HepG2 (cell line): ENCODE data around the gene GPR137. TPM values are rescaled to one million over a fixed set of nuclear protein-coding genes. Genes with fewer than 3 reads are reported as not detected.
A peak's percentile ranks its signal among the peaks of the same experiment; 100 is the strongest.

Experiments used
- ATAC-seq: fragments of 200-7000 bp; cut with Tn5 transposase; 3 replicates; pipeline ENCODE4 v1.9.1; 2020; ENCODE audit warnings: mild to moderate bottlenecking, moderate library complexity
- BruUV-seq: library from RNA; stranded (reverse); fragments of 400-500 nt; replicated peaks from 2 replicates; lab custom pipeline; 2021; lab: Mats Ljungman, UMichigan
- CTCF ChIA-PET: fragments of 300-600 bp; formaldehyde crosslinking; extraction: SDS; loops from one replicate; lab custom pipeline; 2021; ENCODE audit warnings: low total read pairs, inconsistent platforms, low intra/inter-chr PET ratio; lab: Yijun Ruan, JAX
- POLR2A ChIA-PET: fragments of 350-600 bp; sonication (Branson Sonifier 250); formaldehyde crosslinking; loops from one replicate; lab custom pipeline; 2020; ENCODE audit warnings: antibody characterized with exemption, inconsistent platforms; lab: Yijun Ruan, JAX
- DNase-seq: peaks from one replicate; pipeline ENCODE4 v3.0.0-alpha.2; 2015; ENCODE audit warnings: low spot score
- FAIRE-seq: peaks from 3 replicates; lab custom pipeline; 2011; peaks lifted over from hg19 to GRCh38; lab: Jason Lieb, UNC
- H2AFZ ChIP-seq: one replicate; pipeline ENCODE4 v1.6.1; 2011; ENCODE audit warnings: low read length, inconsistent platforms
- H3K27ac ChIP-seq: fragments of 300-600 bp; 3 replicates; pipeline ENCODE4 v1.8.0; 2011; ENCODE audit warnings: mixed run types, mild to moderate bottlenecking, mixed read lengths, low read length, inconsistent platforms; ENCODE audit not compliant: insufficient read depth; ENCODE audit errors: extremely low read length
- H3K27me3 ChIP-seq, 2 experiments: fragments of 200-600 bp in 1 of 2; 2 replicates in 1 of 2; 3 replicates in 1 of 2; pipeline versions ENCODE4 v1.6.0 to v1.8.0; 2011; ENCODE audit warnings: low read length in 2 of 2, mild to moderate bottlenecking in 2 of 2, moderate library complexity in 2 of 2, inconsistent platforms in 1 of 2; ENCODE audit not compliant: insufficient read depth in 2 of 2, control insufficient read depth in 1 of 2
- H3K36me3 ChIP-seq, 2 experiments: fragments of 200-600 bp in 1 of 2; replicated peaks in 1 of 2; 2 replicates in 1 of 2; 3 replicates in 1 of 2; pipeline versions ENCODE4 v1.5.1 to v1.8.0; 2011; ENCODE audit warnings: low read length in 2 of 2, inconsistent platforms in 1 of 2; ENCODE audit not compliant: insufficient read depth in 2 of 2, control insufficient read depth in 1 of 2
- H3K4me1 ChIP-seq: 2 replicates; pipeline ENCODE4 v1.5.1; 2012; ENCODE audit warnings: low read length, inconsistent platforms; ENCODE audit not compliant: insufficient read depth
- H3K4me2 ChIP-seq: 2 replicates; pipeline ENCODE4 v1.6.0; 2011; ENCODE audit warnings: low read depth, low read length, inconsistent platforms
- H3K4me3 ChIP-seq, 3 experiments: fragments of 200-600 bp in 1 of 3; sonication (generic), shearing (Covaris generic) in 1 of 3; replicated peaks in 1 of 3; 2 replicates each; pipeline ENCODE4 v1.5.1; 2011 to 2016; ENCODE audit warnings: low read length in 3 of 3, inconsistent platforms in 2 of 3, low read depth in 2 of 3, mild to moderate bottlenecking in 2 of 3, control low read depth in 1 of 3, mixed read lengths in 1 of 3; ENCODE audit not compliant: insufficient read depth in 1 of 3
- H3K79me2 ChIP-seq: one replicate; pipeline ENCODE4 v1.6.1; 2011; ENCODE audit warnings: low read length, inconsistent platforms; ENCODE audit not compliant: insufficient read depth
- H3K9ac ChIP-seq: 2 replicates; pipeline ENCODE4 v1.6.0; 2011; ENCODE audit warnings: mild to moderate bottlenecking, low read depth, low read length, inconsistent platforms; ENCODE audit not compliant: insufficient read depth
- H3K9me3 ChIP-seq: 2 replicates; pipeline ENCODE4 v1.5.1; 2012; ENCODE audit warnings: mild to moderate bottlenecking, low read length
- H4K20me1 ChIP-seq: 2 replicates; pipeline ENCODE4 v1.6.0; 2011; ENCODE audit warnings: inconsistent platforms, mild to moderate bottlenecking, low read length, moderate library complexity; ENCODE audit not compliant: insufficient read depth
- ASH2L ChIP-seq: fragments of 300-600, 200-600 bp; sonication (generic); IDR thresholded peaks from 2 replicates; pipeline ENCODE4 v1.7.0; 2017; ENCODE audit warnings: low read depth, mild to moderate bottlenecking, moderate library complexity, mixed read lengths, low read length; ENCODE audit not compliant: insufficient read length
- BRCA1 ChIP-seq: sonication (generic); formaldehyde crosslinking; IDR thresholded peaks from 2 replicates; pipeline ENCODE4 v1.4.0; 2020; ENCODE audit warnings: missing genetic modification reagents
- HNF1A ChIP-seq, 2 experiments: sonication (generic) in 1 of 2; formaldehyde crosslinking in 1 of 2; IDR thresholded peaks; 2 replicates each; pipeline versions ENCODE4 v1.4.0 to v1.6.1; 2016 to 2020; ENCODE audit warnings: borderline replicate concordance in 1 of 2, low read depth in 1 of 2, mild to moderate bottlenecking in 1 of 2, missing genetic modification reagents in 1 of 2
- HOXA7 ChIP-seq: sonication (generic); formaldehyde crosslinking; IDR thresholded peaks from 2 replicates; pipeline ENCODE4 v1.8.1; 2022; ENCODE audit warnings: mild to moderate bottlenecking, missing genetic modification reagents, moderate library complexity
- MXD3 ChIP-seq: IDR thresholded peaks from 2 replicates; pipeline ENCODE4 v1.6.1; 2016; ENCODE audit warnings: mild to moderate bottlenecking, missing biosample characterization, missing genetic modification reagents
- POGZ ChIP-seq: sonication (generic); formaldehyde crosslinking; IDR thresholded peaks from 2 replicates; pipeline ENCODE4 v1.4.0; 2020; ENCODE audit warnings: mild to moderate bottlenecking, missing genetic modification reagents
- RBM39 ChIP-seq: fragments of 200-400 bp; formaldehyde crosslinking; IDR thresholded peaks from one replicate; pipeline ENCODE4 v1.6.1; 2018; ENCODE audit warnings: antibody characterized with exemption, mild to moderate bottlenecking, low read depth, low read length; ENCODE audit not compliant: poor library complexity, severe bottlenecking
- ZNF432 ChIP-seq: sonication (generic); formaldehyde crosslinking; IDR thresholded peaks from 2 replicates; pipeline ENCODE4 v1.5.0; 2020; ENCODE audit warnings: missing genetic modification reagents, mild to moderate bottlenecking, borderline replicate concordance
- ZNF589 ChIP-seq: sonication (generic); formaldehyde crosslinking; conservative IDR thresholded peaks from 2 replicates; pipeline ENCODE4 v1.8.0; 2022; ENCODE audit warnings: mild to moderate bottlenecking, moderate library complexity, missing genetic modification reagents
- ZNF646 ChIP-seq: sonication (generic); formaldehyde crosslinking; IDR thresholded peaks from 2 replicates; pipeline ENCODE4 v1.9.0; 2021; ENCODE audit warnings: mild to moderate bottlenecking, missing genetic modification reagents
- WGBS: methylation state at CpG from one replicate; pipeline ENCODE4 v1.1.6; 2017; ENCODE audit warnings: low lambda C conversion rate; 5-methylcytosine and 5-hydroxymethylcytosine counted together
- in situ Hi-C: cut with HindIII; loops from 2 replicates; pipeline ENCODE4 v1.10.0; 2017; ENCODE audit warnings: low pct_unique_long_range_greater_than_20kb; ENCODE audit not compliant: extremely low pct_ligation_motif_present
- intact Hi-C: fragments of 100-400 bp; cut with micrococcal nuclease; formaldehyde crosslinking; loops from one replicate; pipeline ENCODE4 v1.10.0; 2022; ENCODE audit not compliant: unreplicated experiment
- polyA plus RNA-seq, 8 experiments: library from polyadenylated mRNA; depleted of rRNA in 3 of 8; stranded (reverse) in 7 of 8; unstranded in 1 of 8; fragments of >200 nt; fragmentation: Illumina TruSeq in 4 of 8; extraction: Trizol in 4 of 8; gene quantifications; 2 replicates each; pipeline versions ENCODE4 v1.2.1 to v1.2.3, GENCODE V29; 2011 to 2016; ENCODE audit warnings: low read depth in 4 of 8, missing spikeins in 1 of 8, mixed read lengths in 1 of 8; ENCODE audit not compliant: insufficient read depth in 1 of 8
- total RNA-seq, 5 experiments: library from RNA; depleted of rRNA; stranded (reverse); fragments of >200 nt; fragmentation: Illumina TruSeq; extraction: Trizol; gene quantifications; 2 replicates each; pipeline ENCODE4 v1.2.3, GENCODE V29; 2016; ENCODE audit warnings: low read depth in 1 of 5

The GPR137 gene
- total and polyA plus RNA-seq, 2 of the 13 experiments (the other 11 are each of a cell fraction or from before 2014, with no cell fraction given), result 8.5 to 13.2 TPM

- in situ Hi-C loops, result no loop called here
- FAIRE-seq (peak; percentile 99), DNase-seq (peak; percentile 99), ATAC-seq (peak; percentile 85)
- H3K4me2 ChIP-seq, result peak overlapping the region; percentile 95
- intact Hi-C loops, result loop anchor here (2.0 kb wide), 3 partner anchors 15 to 35 kb away; partner anchors contain the start of genes BAD, ESRRA, GPR137 and PLCB3
- no peaks in the 10 kb centered on the region for H3K9me3 ChIP-seq
- POLR2A ChIA-PET, result interaction anchor here (0.8 to 5.9 kb wide), 25 partner anchors 9 to 87 kb away, joined by 3 to 113 read pairs (median 6); partner anchors contain the start of genes BAD, ESRRA, FERMT3 and FKBP2
- BruUV-seq, result TSS peak; percentile 75
- peak overlapping the region; percentile 95 for H3K27ac ChIP-seq
- H3K4me3 ChIP-seq, result peak overlapping the region; percentile 71 to 90 (median 89)
- no peak overlapping the region for H2AFZ ChIP-seq
- H3K4me1 ChIP-seq, result peaks cover 38% of the 10 kb centered on the region
- H3K36me3 ChIP-seq, result no peaks in the 10 kb centered on the region; a peak in 2 of 5 replicates
- WGBS, result 1% methylated on average over 16 of the region's 58 CpGs
- H3K27me3 ChIP-seq, result no peaks in the 10 kb centered on the region
- peak overlapping the region; percentile 87 for H3K9ac ChIP-seq
- peaks cover 14% of the 10 kb centered on the region for H3K79me2 ChIP-seq
- CTCF ChIA-PET, result no interaction called here
- H4K20me1 ChIP-seq, result no peaks in the 10 kb centered on the region
- TF ChIP-seq HNF1A (IDR thresholded peaks at IDR 0.05; ENCODE audit: low read depth) (peak; percentile 38; the same call in 1 of the 2 replicates), HNF1A (CRISPR knock-in tag; IDR thresholded peaks at IDR 0.05; ENCODE audit: borderline replicate concordance) (no peak; the same call in 1 of the 2 replicates), ZNF646 (CRISPR knock-in tag) (no peak; the same call in 1 of the 2 replicates), RBM39 (peak; percentile 77), ZNF432 (CRISPR knock-in tag) (no peak), ASH2L (peak; percentile 63), BRCA1 (CRISPR knock-in tag) (0 out of 2 replicates have a peak, but pooled peaks have one; percentile 28), HOXA7 (CRISPR knock-in tag) (no peak), MXD3 (CRISPR knock-in tag) (peak; percentile 70; the same call in 1 of the 2 replicates), POGZ (CRISPR knock-in tag) (peak; percentile 36; the same call in 1 of the 2 replicates), ZNF589 (CRISPR knock-in tag) (no peak)
Measured at GRCh38 chr11:64269540-64270220, 16.0 kb upstream of the GPR137 start.
